UCSD-AML1 (cell line): ENCODE measurements around the gene USP36.
A peak's percentile ranks its signal among the peaks of the same experiment; 100 is the strongest.
"Not testable (repeated sequence)": the region's sequence is repeated elsewhere in the genome, so short reads cannot be mapped to it uniquely, and the experiment has no call there.

Experiments
- DNase-seq: peaks from one replicate; lab custom pipeline; 2025; ENCODE audit not compliant: unreplicated experiment; lab: John Stamatoyannopoulos, UW

The USP36 gene

DNA sequence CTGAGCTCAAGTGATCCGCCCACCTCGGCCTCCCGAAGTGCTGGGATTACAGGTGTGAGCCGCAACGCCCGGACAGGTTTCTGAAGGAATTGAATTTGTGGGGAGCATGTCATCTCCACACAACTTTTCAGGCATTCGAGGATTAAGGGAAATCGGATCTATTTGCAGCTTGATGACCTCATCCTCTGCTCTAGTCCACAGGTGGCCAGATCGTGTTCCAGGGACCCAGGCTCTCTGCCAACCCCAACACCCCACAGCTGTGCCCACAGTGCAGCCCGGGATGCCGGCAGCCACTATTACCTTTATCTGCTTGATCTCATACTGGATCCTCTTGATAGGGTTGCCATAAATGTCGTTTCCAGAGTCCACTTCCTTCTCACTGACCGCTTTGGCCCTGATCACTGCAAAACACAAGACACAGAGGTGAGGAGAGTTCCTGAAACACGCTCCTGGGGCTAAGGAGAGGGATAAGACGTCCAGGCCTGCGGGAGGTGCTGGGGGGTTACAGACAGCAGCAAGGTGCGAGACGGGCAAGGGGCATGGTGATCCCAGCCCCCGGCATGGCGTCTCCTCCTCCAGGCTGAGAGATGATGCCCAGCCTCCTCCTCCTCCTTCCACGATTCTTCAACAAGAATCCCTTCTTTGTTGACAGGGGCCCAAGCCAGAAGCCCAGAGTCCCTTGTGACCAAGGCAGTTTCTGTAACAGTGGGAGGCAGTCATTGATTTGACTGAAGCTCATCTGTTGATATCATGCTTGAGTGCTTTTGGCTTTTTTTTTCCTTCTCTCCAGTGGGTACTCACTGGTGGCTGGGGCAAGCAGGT is 33.1 kb upstream of the USP36 start:
- no peak for DNase-seq

DNA sequence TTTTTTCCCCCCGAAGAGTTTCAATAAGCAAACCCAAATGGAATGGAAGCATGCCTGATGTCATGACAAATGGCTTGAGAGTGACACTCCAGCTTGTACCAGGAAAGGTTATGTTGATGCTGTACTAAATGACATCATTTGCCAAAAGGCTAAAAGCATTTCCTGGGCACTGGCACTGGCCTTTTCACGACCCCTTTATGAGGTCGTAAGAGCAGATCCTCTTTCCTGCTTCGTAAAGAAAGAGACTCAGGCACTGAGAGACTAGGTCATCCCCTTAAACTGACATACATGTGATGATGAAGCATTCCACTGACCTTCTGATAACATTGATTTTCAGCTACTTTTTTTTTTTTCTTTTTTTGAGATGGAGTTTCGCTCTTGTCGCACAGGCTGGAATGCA is 31.9 kb upstream of the USP36 start:
- DNase-seq: no peak

DNA sequence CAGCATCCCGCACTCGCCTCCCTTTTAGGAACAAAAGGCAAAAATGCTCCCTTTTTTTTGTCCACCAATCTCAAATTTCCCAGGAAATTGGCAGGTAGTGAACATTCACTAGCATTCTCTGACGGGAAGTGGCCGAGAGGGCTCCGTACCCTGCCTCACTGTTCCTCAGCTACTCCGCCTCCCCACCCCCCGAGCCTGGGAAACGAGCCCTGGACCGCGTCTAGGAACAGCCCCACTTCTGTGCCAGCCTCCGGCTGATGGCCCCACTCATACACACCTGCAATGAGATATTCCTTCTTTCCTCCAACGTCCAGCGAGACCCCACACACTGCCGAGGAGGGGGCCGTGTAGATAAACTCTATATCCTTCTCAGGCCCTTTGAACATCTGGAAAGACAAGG is 30.0 kb upstream of the USP36 start:
- DNase-seq: no peak

DNA sequence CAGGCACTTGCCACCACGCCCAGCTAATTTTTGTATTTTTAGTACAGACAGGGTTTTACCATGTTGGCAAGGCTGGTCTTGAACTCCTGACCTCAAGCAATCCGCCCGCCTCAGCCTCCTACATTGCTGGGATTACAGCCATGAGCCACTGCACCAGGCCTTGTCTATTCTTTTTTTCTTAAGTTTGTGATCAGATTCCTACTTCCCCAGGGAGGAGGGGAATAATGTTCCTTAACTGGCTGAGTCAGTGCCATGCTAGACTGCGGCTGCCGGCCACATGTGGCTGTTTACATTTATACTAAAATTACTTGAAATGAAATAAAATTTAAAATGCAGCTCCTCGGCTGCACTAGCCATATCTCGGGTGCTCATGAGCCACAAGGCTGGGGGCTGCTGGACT is 27.8 kb upstream of the USP36 start:
- DNase-seq: no peak

DNA sequence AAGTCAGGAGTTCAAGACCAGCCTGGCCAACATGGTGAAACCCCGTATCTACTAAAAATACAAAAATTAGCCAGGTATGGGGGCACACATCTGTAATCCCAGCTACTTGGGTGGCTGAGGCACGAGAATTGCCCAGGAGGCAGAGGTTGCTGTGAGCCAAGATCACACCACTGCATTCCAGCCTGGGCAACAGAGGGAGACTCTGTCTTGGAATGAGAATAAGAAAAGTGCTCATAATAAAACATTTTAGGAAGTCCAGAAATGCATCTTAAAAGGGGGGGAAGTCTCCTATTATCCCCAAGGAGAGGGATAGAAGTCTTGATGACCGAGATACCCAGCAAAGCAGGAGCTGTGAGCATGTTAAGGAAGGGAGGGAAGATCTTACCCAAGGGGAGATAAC is 26.4 kb upstream of the USP36 start:
- not testable (repeated sequence) for DNase-seq

DNA sequence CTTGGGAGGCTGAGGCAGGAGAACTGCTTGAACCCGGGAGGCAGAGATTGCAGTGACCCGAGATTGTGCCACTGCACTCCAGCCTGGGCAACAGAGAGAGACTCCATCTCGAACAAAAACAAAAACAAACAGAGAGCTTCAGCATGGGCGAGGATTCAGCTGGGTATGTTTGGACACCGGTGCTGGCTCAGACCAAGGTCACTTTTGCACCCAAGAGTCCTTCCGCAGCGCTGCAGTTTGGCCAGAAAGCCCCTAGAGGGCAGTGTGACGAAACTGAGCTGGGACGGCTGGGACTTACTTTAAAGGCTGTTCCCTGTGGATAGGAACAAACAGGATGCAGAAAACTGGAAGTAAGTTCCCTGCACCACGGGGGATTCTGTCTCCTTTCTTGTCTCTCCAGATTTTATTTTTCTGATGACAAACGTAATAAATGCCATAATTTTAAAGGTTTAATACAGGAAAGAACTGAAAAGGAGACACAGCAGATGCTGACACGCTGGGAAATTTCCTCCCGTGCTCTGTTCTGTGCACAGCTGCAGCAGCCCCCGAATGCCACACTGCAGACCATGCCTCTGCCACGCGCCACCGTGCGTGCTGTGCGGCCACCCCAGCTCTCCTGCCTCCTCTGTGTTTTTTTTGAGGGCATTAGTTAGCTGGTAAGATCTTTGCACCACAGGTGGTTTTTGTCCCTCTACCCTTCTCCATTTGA is 25.2 kb upstream of the USP36 start:
- peak; percentile 78 for DNase-seq

DNA sequence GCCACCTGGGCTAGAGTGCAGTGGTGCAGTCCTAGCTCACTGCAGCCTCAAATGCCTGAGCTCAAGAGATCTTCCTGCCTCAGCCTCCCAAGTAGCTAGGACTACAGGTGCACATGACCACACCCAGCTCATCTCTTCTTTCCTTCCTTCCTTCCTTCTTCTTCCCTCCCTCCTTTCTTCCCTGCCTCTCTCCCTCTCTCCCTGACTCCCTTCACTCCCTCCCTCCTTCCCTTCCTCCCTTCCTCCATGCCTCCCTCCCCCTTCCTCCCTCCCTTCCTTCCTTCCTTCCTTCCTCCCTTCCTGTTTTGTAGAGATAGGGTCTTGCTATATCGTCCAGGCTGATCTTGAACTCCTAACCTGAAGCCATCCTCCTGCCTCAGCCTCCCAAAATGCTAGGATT is 23.5 kb upstream of the USP36 start:
- no peak for DNase-seq

DNA sequence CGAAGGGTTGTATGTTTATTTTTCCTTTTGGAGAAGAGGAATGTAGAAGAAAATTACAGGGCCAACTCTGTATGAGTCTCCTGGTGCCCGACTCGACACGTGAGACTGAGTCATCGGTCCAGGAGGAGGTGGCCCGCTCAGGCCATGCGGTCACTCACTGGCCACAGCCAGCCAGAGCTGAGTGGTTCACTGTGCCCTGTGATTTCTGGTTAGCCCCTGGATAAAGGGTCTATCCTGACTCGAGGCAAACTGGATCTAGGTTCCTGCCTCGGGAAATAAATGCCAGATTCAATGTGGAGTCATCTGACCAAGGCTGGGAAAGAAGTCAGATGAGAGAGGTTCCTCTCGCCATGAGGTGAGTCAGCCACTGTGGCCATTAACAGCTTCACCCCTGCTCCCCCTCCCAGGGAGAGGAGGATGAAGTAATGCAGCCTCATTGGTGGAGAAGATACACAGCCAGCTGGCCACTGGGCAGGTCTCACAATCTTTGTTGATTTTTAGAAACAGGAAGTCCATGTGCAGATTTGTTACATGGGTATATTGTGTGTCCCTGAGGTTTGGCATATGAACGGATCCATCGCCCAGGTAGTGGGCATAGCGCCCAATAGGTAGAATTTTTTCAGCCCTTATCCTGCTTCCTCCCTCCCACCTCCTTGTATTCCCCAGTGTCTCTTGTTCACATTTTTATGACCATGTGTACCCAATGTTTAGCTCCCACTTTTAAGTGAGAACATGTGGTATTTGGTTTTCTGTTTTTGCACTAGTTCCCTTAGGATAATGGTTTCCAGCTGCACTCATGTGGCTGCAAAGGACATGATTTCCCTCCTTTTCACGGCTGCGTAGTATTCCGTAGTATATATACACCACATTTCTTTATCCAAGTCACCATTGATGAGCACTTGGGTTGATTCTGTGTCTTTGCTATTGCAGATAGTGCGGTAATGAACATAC is 21.7 kb upstream of the USP36 start:
- no peak for DNase-seq

DNA sequence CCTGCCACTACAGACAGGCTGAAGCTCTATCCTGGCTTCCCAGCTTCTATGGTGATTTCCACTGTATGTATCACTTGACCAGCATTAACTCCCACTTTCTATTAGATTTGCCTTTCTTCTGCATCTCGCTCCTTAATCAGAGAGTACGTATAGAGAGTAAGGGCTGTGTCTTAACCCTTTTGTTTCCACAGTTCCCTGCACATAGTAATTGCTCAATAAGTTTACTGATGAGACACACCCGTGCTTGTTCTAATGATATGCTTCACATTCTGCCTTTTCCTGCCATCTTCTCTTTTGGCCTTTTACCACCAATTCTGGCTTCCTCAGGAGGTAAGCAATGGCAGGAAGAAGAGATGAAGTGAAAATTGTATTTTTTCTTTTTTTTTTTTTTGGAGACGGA is 20.6 kb upstream of the USP36 start:
- no peak for DNase-seq

DNA sequence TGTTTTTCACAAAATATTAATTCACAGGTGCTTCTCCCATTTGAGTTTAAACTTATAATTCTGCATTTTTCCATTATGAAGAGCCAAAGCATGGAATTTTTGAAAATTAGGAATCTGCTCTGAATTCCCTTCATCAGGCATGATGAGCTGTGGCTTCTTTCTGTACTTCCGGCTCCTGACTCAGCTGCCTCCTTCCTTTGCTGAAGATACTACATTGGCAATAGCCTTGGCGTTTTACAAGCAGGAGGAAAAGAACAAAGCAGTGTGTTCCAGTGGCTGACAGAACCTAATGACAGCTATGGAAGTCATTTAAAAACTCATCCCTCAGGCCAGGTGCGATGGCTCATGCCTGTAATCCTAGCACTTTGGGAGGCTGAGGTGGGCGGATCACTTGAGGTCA is 18.4 kb upstream of the USP36 start:
- DNase-seq: no peak

DNA sequence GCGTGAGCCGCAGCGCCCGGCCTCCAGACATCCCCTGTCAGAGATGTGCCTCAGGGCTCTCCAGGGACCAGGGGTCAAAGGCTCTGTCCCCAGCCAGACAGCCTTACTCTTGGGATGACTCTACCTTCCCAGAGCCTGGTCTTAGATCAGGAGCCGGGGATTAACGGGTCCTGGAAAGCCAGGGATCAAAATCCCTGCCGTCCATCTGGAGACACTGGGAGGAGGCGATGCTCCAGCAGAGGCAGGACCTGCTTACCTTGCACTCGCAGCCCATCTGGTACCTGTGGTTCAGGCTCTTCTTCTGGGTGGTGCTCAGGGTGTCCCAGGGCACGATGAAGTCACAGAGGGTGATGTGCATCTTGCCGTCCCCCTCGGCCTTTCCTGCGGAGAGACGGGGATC is 16.7 kb upstream of the USP36 start:
- no peak for DNase-seq

DNA sequence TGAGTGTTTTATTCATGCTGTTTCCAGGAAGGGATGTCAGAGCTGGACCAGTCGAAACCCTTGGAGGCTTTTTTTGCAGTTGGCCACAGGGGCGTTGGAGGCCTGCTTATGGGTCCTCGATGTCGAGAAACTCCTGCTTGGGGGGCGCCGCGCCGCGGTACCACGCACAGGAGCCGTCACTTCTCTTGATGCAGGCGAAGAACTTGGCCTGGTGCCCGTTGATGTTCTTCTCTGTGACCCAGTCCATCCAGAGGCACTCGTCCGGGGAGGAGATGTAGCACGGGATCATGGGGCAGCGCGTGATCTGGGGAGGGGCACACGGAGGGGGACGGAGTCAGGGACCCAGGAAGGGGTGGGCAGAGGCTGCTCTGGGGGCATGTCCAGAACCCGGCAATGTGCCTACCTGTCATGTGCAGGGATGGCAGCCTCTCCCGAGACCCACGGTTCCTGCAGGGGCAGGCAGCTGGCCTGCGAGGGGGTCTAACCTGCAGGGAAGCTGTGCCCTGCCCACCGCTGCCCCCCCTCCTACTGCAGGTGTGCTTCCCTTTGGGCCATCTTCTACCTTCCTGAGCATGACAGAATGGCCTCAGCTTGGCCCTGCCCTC is 15.0 kb upstream of the USP36 start:
- no peak for DNase-seq

DNA sequence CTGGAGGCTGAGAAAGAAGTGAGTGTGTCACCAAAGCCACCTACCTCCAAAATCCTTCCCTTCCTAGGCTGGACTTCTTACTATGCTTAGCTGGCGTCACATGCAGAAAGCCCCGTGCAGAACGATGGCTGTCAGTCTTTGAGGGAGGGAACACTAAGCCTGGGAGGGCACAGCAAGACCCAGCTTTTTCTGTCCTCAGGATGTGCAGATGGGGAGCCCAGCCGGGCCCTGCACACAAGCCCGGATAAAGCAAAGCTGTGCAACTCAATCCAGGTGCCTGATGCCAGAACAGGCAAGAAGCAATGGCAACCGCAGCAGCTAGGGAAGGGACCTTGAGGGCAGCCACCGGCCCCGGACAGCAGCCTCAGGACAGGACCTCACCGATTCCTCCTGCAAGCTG is 13.9 kb upstream of the USP36 start:
- no peak for DNase-seq

DNA sequence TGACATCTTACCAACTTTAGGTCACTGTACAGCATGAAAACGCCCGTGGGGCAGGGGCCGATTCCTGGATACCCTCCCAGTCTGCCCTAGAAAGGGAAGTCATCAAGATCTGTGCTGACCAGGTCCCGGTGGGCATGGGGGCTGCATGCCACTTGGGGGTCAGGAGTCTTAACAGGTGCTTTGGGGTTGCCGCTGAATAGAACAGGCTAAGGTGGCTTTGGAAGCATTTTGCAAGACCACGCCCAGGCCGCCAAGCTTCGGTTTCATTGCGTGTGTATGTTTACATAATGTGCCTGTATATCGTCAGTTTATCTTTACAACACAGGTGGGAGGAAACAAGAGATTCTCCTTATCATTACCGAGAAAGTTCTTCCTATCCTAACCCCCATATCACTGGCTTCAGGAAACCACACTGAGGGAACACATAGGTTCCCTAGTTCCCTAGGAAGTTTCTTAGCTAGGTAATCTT is 13.3 kb upstream of the USP36 start:
- DNase-seq: no peak

DNA sequence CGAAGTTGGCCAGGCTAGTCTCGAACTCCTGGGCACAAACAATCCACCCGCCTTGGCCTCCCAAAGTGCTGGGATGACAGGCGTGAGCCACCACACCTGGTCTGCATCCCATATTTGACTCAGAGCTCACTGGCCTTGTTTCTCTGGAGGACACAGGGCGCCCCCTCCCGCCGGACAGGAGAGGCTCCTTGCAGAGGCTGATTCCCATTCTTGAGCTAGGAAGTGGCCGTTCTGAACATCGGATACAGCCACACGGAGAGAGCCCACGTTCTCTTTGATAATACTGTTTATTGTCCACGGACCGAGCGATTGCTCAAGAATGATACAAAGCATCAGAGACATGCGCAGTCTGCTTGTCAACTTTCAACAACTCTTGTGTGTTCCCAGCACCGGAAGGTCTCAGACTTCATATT is 12.1 kb upstream of the USP36 start:
- DNase-seq: no peak

DNA sequence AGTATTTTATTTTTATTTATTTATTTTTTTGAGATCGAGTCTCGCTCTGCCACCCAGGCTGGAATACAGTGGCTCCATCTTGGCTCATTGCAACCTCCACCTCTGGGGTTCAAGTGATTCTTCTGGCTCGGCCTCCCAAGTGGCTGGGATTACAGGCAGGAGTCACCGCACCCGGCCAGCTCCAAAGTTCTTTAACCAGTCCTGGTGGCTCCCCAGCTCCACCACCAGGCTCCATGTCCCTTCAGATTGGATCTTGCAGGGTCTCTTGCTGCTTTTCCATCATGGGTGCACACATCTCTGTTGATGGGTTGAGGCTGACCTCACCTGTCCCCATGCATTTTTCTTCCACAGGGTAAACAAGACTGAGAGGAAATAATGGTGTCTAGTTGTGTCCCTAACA is 8.4 kb upstream of the USP36 start:
- no peak for DNase-seq

DNA sequence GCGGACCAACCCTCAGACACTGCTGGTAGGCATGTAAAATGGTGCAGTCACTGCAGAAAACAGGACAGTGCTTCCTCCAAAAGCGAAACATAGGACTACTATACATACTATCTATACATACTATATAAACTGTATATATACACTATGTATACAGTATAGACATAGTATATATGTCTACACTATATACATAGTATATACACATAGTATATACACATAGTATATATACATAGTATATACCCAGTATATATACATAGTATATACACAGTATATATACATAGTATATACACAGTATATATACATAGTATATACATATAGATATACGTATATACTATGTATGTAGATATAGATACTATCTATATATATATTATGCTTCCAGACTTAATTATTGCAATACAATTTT is 6.4 kb upstream of the USP36 start:
- no peak for DNase-seq

DNA sequence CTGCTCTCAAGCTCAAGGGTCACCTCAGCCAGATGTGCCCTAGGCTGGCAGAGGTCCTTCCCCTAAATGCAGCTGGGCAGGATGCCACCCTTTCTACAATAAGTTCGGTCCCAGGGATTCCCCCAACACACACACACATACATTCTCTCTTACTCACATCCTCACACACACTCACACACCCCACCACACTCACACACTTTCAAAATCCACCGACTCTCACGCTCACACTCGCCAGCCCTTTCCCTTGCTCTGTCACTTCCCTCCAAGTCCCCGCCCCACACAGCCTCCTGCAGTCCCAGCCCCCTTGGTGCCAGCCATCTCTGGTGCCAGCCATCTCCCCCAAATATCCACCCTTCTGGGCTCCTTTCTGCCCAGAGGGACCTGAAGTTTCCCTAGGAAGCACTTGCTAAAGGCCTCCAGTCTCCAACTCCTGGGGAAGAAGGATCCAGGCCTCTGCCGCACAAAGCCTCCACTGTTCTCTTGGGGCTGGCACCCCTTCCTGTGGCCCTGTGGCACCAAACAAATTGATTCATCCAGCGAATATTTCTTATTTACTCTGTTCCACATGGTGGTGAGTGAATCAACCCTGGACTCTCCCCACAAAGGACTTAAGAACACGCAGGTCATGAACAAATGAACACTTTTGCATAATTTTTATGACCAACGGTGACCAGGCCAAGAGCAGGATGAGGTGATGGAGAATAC is 3.8 kb upstream of the USP36 start:
- no peak for DNase-seq

DNA sequence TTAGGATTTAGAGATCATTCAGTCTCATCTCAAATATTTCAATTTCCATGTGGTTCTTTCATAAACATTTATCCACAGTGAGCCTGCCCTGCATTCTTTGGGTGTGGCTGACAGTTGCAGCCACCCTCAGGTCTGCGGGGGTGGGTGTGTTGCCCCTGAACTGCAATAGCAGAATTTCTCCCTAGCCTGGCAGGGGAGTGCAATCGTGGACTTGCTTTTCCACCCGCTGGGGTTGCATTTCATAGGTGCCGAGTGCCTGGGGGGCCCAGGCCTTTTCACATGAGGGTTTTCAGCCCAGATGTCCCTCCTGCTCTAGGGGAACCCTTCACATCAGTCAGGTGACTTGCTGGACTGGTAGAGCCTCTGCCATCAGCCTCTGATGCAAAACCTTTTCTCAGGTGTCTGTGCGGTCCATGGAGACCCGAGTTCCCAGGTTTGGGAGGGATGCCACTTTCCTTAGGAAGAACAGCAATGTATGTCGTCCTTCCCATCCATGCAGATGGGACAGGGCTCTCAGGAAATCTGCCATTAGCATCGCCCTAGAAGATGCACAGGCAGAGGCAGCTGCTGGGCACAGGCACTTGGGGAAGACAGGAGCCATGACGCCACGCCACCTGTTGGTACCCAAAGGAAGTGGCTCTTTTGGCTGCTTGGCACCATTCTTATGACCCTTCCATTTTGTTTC is 2.4 kb upstream of the USP36 start:
- DNase-seq: peak; percentile 52

DNA sequence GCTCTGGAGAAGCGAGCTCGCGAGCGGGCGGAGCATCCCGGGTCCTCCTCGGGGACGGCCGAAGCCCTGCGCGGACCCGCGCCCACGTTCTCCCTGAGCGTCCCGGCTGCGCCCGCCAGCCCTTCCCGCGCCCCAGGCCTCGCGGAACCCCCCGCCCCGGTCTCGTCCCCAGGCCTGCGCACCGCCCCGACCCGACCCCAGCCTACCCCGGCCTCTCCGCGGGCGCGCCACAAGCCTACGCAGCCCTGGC is 159 bp downstream of the USP36 start:
- DNase-seq: no peak
